Activated B cell treated with CpG ODN at 0.5 μM for 24 hours (primary cell): ENCODE data around the gene RSPRY1. TPM values are rescaled to one million over a fixed set of nuclear protein-coding genes. Genes with fewer than 3 reads are reported as not detected.

Experiments used
- ATAC-seq: fragments of 200-7000 bp; cut with Tn5 transposase; one replicate; pipeline ENCODE4 v1.10.0; 2021; ENCODE audit warnings: low read depth, mild to moderate bottlenecking, moderate library complexity
- CTCF ChIA-PET: fragments of 350-600 bp; sonication (Branson Sonifier 250); formaldehyde crosslinking; loops from one replicate; lab custom pipeline; 2021; ENCODE audit warnings: antibody characterized with exemption; lab: Charles Lee
- POLR2A ChIA-PET: fragments of 350-600 bp; sonication (Branson Sonifier 250); formaldehyde crosslinking; loops from one replicate; lab custom pipeline; 2021; ENCODE audit warnings: antibody characterized with exemption; lab: Charles Lee
- DNase-seq: peaks from one replicate; pipeline ENCODE4 v3.0.0; 2022
- H3K27ac Mint-ChIP-seq: one replicate; pipeline ENCODE4 v1.8.0; 2020; ENCODE audit warnings: mixed read lengths
- H3K27me3 Mint-ChIP-seq: one replicate; pipeline ENCODE4 v1.8.0; 2021; ENCODE audit warnings: mixed read lengths
- H3K36me3 Mint-ChIP-seq: one replicate; pipeline ENCODE4 v1.8.0; 2021; ENCODE audit warnings: low read depth, mixed read lengths
- H3K4me1 Mint-ChIP-seq: one replicate; pipeline ENCODE4 v1.8.0; 2021; ENCODE audit warnings: mixed read lengths
- H3K4me3 Mint-ChIP-seq: one replicate; pipeline ENCODE4 v1.8.0; 2020; ENCODE audit warnings: mild to moderate bottlenecking, mixed read lengths
- H3K9me3 Mint-ChIP-seq: one replicate; pipeline ENCODE4 v1.8.0; 2020; ENCODE audit warnings: mixed read lengths
- CTCF ChIP-seq: fragments of 200-600 bp; IDR thresholded peaks from one replicate; pipeline ENCODE4 v1.8.0; 2022; ENCODE audit warnings: antibody characterized with exemption, mild to moderate bottlenecking
- intact Hi-C: fragments of 100-400 bp; cut with micrococcal nuclease; formaldehyde crosslinking; loops from one replicate; pipeline ENCODE4 v1.15.1; 2024
- total RNA-seq: library from RNA; stranded (reverse); gene quantifications from 2 replicates; pipeline ENCODE4 v1.2.3, GENCODE V29; 2022

The RSPRY1 gene
- total RNA-seq, 1 donor from 2014 or later: 39.9 TPM

- Mint-ChIP-seq H3K4me3 (no peak overlapping the region), H3K4me1 (peaks cover 39% of the 10 kb centered on the region), H3K27ac (no peak overlapping the region), H3K27me3 (no peaks in the 10 kb centered on the region), H3K36me3 (peaks cover 20% of the 10 kb centered on the region), H3K9me3 (no peaks in the 10 kb centered on the region)
- no peak for TF ChIP-seq CTCF
- DNase-seq (no peak), ATAC-seq (no peak)
- ChIA-PET CTCF (no interaction called here), POLR2A (no interaction called here)
- intact Hi-C loops: no loop called here
Measured at GRCh38 chr16:57190136-57190535, 4.0 kb downstream of the RSPRY1 start.

GRCh38 chr16:57191056-57191571 is 5.0 kb downstream of the RSPRY1 start:
- ATAC-seq (no peak), DNase-seq (no peak)
- Mint-ChIP-seq H3K27me3 (no peaks in the 10 kb centered on the region), H3K36me3 (peaks cover 15% of the 10 kb centered on the region), H3K27ac (no peak overlapping the region), H3K4me1 (peaks cover 33% of the 10 kb centered on the region), H3K4me3 (no peak overlapping the region), H3K9me3 (no peaks in the 10 kb centered on the region)
- intact Hi-C loops: no loop called here
- TF ChIP-seq CTCF: no peak
- ChIA-PET CTCF (no interaction called here), POLR2A (no interaction called here)

GRCh38 chr16:57192146-57192545 is 6.0 kb downstream of the RSPRY1 start:
- H3K36me3 Mint-ChIP-seq: peaks cover 8% of the 10 kb centered on the region
- ChIA-PET CTCF (no interaction called here), POLR2A (no interaction called here)
- H3K4me1 Mint-ChIP-seq: peaks cover 25% of the 10 kb centered on the region
- intact Hi-C loops: no loop called here
- H3K27me3 Mint-ChIP-seq: no peaks in the 10 kb centered on the region
- no peaks in the 10 kb centered on the region for H3K9me3 Mint-ChIP-seq
- TF ChIP-seq CTCF: no peak
- ATAC-seq (no peak), DNase-seq (no peak)
- no peak overlapping the region for H3K4me3 Mint-ChIP-seq
- H3K27ac Mint-ChIP-seq: no peak overlapping the region

- no peak overlapping the region for H3K27ac Mint-ChIP-seq
- DNase-seq (no peak), ATAC-seq (no peak)
- no peaks in the 10 kb centered on the region for H3K27me3 Mint-ChIP-seq
- no peak overlapping the region for H3K4me3 Mint-ChIP-seq
- no peaks in the 10 kb centered on the region for H3K9me3 Mint-ChIP-seq
- POLR2A ChIA-PET: no interaction called here
- CTCF ChIA-PET: no interaction called here
- peaks cover 8% of the 10 kb centered on the region for H3K36me3 Mint-ChIP-seq
- H3K4me1 Mint-ChIP-seq: peaks cover 17% of the 10 kb centered on the region
- TF ChIP-seq CTCF: no peak
- intact Hi-C loops: no loop called here
Measured at GRCh38 chr16:57192720-57193486, 6.8 kb downstream of the RSPRY1 start.

GRCh38 chr16:57194512-57194911 is 8.4 kb downstream of the RSPRY1 start:
- no peaks in the 10 kb centered on the region for H3K9me3 Mint-ChIP-seq
- ATAC-seq (no peak), DNase-seq (no peak)
- H3K27ac Mint-ChIP-seq: no peak overlapping the region
- CTCF ChIA-PET: no interaction called here
- POLR2A ChIA-PET: interaction anchor here (1.4 kb wide), 1 partner anchor 9 kb away, joined by 6 read pairs; the partner anchor contains the start of genes PSME3IP1 and RSPRY1
- no peak overlapping the region for H3K4me3 Mint-ChIP-seq
- H3K27me3 Mint-ChIP-seq: no peaks in the 10 kb centered on the region
- TF ChIP-seq CTCF: no peak
- intact Hi-C loops: no loop called here
- H3K36me3 Mint-ChIP-seq: peaks cover 11% of the 10 kb centered on the region
- H3K4me1 Mint-ChIP-seq: peaks cover 10% of the 10 kb centered on the region
